ENCODE results near the gene TLX3.

GRCh38 chr5:171285465-171285864 is 23.6 kb upstream of the TLX3 start:
- TF ChIP-seq, protein P1, sequence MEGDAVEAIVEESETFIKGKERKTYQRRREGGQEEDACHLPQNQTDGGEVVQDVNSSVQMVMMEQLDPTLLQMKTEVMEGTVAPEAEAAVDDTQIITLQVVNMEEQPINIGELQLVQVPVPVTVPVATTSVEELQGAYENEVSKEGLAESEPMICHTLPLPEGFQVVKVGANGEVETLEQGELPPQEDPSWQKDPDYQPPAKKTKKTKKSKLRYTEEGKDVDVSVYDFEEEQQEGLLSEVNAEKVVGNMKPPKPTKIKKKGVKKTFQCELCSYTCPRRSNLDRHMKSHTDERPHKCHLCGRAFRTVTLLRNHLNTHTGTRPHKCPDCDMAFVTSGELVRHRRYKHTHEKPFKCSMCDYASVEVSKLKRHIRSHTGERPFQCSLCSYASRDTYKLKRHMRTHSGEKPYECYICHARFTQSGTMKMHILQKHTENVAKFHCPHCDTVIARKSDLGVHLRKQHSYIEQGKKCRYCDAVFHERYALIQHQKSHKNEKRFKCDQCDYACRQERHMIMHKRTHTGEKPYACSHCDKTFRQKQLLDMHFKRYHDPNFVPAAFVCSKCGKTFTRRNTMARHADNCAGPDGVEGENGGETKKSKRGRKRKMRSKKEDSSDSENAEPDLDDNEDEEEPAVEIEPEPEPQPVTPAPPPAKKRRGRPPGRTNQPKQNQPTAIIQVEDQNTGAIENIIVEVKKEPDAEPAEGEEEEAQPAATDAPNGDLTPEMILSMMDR (IDR thresholded peaks at IDR 0.05; ENCODE audit: poor library complexity): no peak
- TF ChIP-seq EZH2 (IDR thresholded peaks at IDR 0.05; ENCODE audit: borderline replicate concordance): no peak
